ENCODE measurements around the gene SLC45A3.

SLC45A3 gene

DNA sequence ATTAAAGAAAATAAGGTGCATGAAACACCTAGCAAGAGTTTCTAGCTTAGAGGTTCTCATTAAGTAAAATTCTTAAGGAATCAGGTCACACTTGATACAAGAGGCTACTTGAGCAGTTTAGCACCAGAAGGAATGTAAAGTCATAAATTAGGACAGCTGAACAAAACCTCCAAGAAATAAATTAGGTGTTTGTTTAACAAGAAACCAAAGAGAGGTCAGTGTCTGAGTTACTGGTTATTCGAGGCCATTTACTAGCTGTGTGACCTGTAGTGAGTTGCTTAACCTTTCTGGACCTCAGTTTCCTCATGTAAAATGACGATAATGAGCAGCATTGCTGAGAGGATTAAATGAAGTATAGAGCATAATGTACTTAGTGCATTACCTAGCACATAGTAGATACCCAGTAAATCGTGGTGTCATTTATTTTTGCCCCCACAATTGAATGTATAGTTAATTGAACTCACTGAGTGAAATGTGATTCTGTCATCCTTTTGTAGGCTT lies 47.6 kb downstream of the SLC45A3 start:
- no peak for DNase-seq

DNA sequence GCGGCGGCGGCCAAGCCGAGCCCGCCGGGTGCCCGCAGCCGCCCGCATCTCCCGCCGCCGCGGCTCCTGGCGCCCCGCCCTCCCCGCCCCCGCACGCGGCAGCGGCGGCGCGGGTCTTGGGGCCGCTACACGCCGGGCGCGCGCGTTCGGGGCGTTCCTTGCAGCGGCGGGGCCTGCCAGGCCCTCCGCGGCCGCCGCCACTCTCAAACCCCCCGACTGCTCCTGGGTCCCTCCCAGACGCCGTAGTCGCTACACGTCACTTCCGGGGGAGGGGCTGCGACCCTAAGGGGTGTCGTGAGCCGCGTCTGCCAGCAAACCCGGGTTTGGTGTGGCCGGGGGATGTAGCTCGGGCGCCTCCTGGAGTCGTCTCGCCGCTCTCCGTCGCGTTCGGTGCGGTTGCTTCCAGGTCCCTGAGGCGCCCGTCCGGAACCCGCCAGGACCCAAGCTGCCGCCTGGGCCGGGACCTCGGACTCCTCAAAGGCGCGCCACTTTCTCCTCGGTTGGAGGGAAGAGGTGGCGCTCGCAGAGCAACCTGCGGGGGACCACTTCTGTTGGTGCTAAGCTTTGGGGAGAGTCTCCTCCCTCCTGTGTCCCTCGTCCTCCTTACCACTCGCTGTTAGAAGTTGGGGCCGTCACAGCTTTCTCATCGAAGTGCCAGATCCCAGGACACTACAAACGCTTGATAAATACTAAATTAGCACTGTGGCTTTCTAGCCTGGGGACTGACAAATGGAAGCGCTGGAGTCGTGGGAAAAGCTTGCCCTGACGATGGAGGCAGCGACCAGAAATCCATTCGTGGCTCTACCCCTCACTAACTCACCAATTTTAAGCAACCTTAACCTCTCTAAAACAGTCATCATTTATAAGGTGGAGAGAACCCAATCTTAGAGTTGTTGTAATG lies 48.3 kb downstream of the SLC45A3 start, which contains the start of gene ELK4:
Gene ELK4 (minus strand): TSS at position 244 of the 901 bp plus-strand sequence. CDS start 8,129 bp downstream, outside the sequence.
- peak; percentile 98 for DNase-seq

DNA sequence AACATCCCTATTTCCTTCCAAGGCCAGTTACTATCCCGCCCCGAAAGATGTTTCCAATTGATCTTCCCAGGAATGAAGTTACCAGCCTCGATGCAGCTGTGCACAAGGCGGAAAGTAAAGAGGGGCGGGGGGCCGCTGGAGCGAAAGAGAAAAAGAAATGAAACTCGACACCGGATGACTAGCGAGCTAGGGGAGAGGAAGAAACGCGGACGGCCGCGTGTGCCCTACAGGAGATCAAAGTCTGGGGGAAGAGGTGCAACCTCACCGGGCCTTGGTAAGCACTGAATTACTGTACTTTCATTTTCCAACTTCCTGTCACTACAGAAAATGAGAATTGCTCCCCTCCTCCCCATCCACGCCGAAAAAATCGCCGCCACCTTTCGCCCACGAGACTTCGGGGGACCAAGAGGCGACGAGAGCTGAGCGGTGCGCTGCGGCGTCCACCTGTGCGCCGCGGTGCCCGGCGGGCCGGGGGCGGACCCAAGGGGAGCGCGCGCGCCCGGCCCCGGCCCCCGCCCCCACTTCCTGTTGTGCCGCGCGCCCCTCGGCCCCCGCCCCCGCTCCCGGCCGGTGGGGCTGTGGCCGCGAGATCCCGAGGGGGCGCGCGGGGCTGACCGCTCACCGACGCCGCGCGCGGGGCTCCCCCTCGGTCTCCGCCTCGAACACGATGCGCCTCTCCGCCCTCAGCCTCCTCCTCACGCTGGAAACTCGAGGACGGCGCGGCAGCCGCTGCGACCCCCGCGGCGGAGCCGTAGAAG lies 49.1 kb downstream of the SLC45A3 start:
- DNase-seq = peak; percentile 76

DNA sequence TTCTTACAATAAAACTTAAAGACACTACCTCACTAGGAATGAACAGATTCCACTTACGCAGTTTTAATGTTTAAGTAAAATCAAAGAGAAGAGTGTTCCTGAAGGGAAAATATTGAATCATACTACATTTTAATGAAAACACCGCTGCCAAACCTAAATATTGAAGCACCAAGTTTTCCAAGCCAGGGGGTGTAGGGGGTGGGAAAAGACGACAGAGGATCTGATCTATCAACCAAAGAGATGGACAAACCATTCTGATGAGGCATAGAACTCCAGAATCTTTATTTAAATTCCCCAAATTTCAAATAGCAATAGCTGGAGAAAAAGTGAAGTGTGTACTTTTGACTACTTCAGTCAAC lies 49.7 kb downstream of the SLC45A3 start:
- DNase-seq = no peak

GRCh38 chr1:205630241-205630640 lies 50.1 kb downstream of the SLC45A3 start:
- DNase-seq = peak; percentile 23

GRCh38 chr1:205629751-205630150 lies 50.6 kb downstream of the SLC45A3 start:
- DNase-seq = no peak

- no peak for DNase-seq
Observed at GRCh38 chr1:205627956-205628355, 52.4 kb downstream of the SLC45A3 start.

DNA sequence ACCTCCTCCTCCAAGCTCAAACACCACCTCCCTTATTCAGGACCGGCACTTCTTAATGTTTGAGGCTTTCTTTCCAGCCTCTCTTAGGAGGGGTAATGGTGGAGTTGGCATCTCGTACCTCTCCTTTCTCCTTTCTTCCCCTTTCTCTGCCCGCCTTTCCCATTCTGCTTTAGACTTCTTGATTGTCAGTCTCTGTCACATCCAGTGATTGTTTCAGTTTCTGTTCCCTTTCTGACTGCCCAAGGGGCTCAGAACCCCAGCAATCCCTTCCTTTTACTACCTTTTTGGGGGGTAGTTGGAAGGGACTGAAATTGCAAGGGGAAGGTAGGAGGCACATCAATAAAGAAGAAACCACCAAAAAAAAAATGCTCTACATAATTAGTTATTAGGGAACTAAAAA lies 54.1 kb downstream of the SLC45A3 start:
- DNase-seq = no peak

DNA sequence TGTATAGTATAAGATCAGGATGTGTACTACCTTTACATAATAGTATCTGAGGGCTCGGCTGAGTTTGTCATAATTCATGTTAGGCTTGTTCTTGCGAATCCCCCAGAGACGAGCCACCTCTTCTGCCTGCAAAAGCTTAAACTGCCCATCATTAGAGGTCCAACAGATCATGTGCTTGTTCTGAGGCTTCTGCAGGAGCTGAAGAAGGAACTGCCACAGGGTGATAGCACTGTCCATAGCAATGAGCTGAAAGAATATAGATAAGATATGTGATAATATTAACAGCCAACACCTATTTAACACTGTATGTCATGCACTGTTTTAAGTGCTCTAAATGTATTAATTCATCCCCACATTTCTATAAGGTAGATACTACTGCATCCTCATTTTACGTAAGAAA lies 56.7 kb downstream of the SLC45A3 start:
- DNase-seq = no peak

DNA sequence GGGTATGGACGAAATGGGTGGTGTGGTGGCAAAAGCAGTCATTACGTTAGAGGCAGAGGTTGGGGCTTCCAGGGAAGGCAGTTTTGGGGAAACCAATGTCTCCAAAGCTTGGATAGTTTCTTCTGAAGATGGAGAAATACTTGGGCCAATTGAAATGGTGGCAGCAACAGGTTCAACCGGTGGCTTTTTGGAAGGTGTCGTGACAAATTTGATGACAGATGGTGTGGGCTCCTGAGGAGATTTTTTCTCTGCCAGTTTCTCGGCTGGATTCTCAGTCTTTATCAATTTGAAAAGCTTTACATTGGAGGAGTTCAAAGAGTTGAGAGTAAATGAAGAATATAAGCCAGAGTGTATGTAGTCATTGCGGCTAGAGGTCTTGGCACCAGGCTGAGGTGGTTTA lies 60.0 kb downstream of the SLC45A3 start:
- no peak for DNase-seq

GRCh38 chr1:205619376-205619775 lies 60.9 kb downstream of the SLC45A3 start:
- no peak for DNase-seq

DNA sequence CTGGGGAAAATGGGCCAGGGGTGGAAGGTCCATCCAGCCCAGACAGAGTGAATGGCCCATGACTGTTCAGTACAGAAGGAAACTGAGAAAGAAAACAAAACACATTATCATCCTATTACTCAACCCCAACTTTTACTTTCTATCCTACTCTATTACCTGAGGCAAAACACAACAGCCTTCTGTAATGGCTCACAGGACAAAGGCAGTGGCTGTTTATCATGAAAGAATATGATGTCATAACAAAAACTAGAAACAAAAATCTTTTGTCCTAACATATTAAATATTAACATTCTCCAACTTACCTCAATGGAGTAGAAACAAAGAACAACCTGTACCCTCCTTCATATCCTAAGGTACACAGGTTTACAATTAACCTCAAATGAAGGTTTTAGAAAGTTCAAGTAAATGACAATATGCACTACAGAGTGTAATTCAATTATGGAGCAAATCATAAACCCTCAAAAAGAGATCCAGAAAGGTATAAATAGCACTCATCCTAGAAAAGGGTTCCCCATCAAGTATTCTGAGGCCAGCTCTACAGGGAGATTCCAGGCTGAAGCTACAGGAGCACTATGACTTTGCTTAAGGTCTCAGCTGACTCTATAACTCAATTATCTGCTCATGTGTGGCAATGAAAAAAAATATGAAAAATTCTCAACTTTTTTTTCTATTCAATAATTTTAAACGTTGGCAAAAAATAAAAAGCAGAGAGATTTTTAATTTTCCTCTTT lies 63.6 kb downstream of the SLC45A3 start:
- DNase-seq = no peak

- no peak for DNase-seq
Observed at GRCh38 chr1:205615789-205616188, 64.5 kb downstream of the SLC45A3 start.

GRCh38 chr1:205613854-205614412 lies 66.4 kb downstream of the SLC45A3 start:
- DNase-seq = no peak

- no peak for DNase-seq
Observed at GRCh38 chr1:205612556-205612955, 67.8 kb downstream of the SLC45A3 start.

DNA sequence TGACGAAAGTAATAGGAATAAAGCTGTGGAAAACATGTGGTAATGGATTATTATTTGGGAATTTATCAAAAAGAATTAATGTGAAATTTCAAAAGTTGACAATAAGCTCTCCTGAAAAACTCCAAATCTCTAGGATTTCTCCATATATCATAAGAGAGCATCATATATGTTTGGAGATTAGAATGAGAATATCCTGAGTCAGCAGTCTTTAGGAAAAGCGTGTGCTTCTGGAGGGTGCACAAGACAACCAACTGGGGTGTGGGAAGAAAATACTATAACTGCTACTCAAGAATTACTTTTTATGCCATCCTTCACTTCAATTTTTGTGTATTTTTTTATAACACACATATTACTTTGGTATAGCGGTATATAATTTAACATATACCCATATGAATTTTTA lies 68.2 kb downstream of the SLC45A3 start:
- no peak for DNase-seq

DNA sequence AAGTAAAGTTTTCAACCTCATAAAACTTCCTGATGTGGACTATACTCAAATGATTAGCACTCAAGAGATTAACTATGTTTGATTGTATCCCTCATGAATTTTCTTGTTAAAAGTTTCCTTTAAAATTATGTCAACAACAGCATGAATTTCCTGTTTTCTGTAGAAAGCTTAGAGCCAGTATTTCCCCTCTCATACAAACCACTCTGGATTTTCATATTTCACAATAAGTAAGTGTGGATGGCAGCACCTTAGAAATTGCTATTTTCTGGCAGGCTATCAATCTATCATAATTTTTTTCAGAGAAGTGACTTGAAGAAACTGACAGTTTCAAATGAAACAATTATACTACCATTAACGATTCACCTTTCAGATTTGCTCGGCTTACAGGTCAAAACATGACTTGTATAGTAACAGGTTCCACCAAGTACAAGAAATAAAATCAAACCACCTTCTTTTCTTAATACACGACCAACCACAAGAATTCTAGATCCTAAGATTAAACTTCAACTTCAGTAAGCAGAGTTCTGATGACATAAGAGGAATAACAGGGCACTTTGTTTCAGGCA lies 69.3 kb downstream of the SLC45A3 start:
- DNase-seq = no peak

DNA sequence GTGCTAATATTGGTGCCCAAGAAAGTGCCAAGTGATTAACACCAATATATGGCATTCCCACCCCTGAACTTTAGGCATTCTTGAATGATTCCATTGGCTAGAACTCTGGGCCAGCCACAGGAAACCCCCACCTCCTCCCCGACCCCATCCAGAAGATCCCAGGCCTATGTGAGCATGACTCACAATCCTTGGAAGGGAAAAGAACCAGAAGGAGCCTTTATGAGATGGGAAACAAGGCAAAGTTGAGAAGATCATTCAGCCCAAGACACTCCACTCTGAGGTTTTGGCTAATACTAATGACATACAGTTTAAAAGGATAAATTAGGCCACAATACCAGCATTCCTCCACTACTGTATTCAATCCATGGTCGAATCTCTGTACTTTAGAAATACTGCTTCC lies 70.3 kb downstream of the SLC45A3 start:
- DNase-seq = peak; percentile 62
